WTC11 (cell line): ENCODE data around the gene PRKG2. TPM values are rescaled to one million over a fixed set of nuclear protein-coding genes. Genes with fewer than 3 reads are reported as not detected.

Experiments
- ATAC-seq: fragments of 200-7000 bp; cut with Tn5 transposase; 2 replicates; pipeline ENCODE4 v1.10.0; 2021; ENCODE audit warnings: mild to moderate bottlenecking, moderate library complexity
- CTCF ChIA-PET: fragments of 300-600 bp; sonication (Branson Sonifier 250); formaldehyde crosslinking; loops from one replicate; lab custom pipeline; 2021; ENCODE audit warnings: antibody characterized with exemption; lab: Charles Lee
- POLR2A ChIA-PET: fragments of 350-600 bp; sonication (Branson Sonifier 250); formaldehyde crosslinking; loops from one replicate; lab custom pipeline; 2021; ENCODE audit warnings: antibody characterized with exemption; lab: Charles Lee
- DNase-seq: peaks from one replicate; pipeline ENCODE4 v3.0.0; 2021; ENCODE audit warnings: low spot score
- H3K27ac Mint-ChIP-seq: 2 replicates; pipeline ENCODE4 v1.8.0; 2021; ENCODE audit warnings: mixed read lengths
- H3K27me3 Mint-ChIP-seq: 2 replicates; pipeline ENCODE4 v1.8.0; 2021; ENCODE audit warnings: low read depth, mild to moderate bottlenecking, moderate library complexity, mixed read lengths
- H3K36me3 Mint-ChIP-seq: 2 replicates; pipeline ENCODE4 v1.8.0; 2021; ENCODE audit warnings: mixed read lengths
- H3K4me1 Mint-ChIP-seq: 2 replicates; pipeline ENCODE4 v1.8.0; 2022; ENCODE audit warnings: mixed read lengths
- H3K4me3 Mint-ChIP-seq: 2 replicates; pipeline ENCODE4 v1.8.0; 2021; ENCODE audit warnings: mild to moderate bottlenecking, moderate library complexity, mixed read lengths
- H3K9me3 Mint-ChIP-seq: 2 replicates; pipeline ENCODE4 v1.8.0; 2021; ENCODE audit warnings: mixed read lengths
- CBFB ChIP-seq: sonication (generic); formaldehyde crosslinking; IDR thresholded peaks from 2 replicates; pipeline ENCODE4 v1.8.1; 2022; ENCODE audit warnings: mild to moderate bottlenecking, low read depth, missing genetic modification reagents
- CREB1 ChIP-seq: sonication (generic); formaldehyde crosslinking; IDR thresholded peaks from 2 replicates; pipeline ENCODE4 v1.8.0; 2023; ENCODE audit warnings: mild to moderate bottlenecking, missing genetic modification reagents
- ELF4 ChIP-seq: sonication (generic); formaldehyde crosslinking; IDR thresholded peaks from 2 replicates; pipeline ENCODE4 v1.8.1; 2022; ENCODE audit warnings: low read depth, mild to moderate bottlenecking, moderate library complexity, missing genetic modification reagents
- HMGXB4 ChIP-seq: sonication (generic); formaldehyde crosslinking; IDR thresholded peaks from 2 replicates; pipeline ENCODE4 v1.8.1; 2023; ENCODE audit warnings: mild to moderate bottlenecking, moderate library complexity, missing genetic modification reagents
- NFE2L1 ChIP-seq: sonication (generic); formaldehyde crosslinking; IDR thresholded peaks from 2 replicates; pipeline ENCODE4 v1.8.1; 2023; ENCODE audit warnings: missing genetic modification reagents
- SMAD4 ChIP-seq: sonication (generic); formaldehyde crosslinking; IDR thresholded peaks from 2 replicates; pipeline ENCODE4 v1.8.0; 2022; ENCODE audit warnings: mild to moderate bottlenecking, missing genetic modification reagents
- SP1 ChIP-seq: sonication (generic); formaldehyde crosslinking; conservative IDR thresholded peaks from 2 replicates; pipeline ENCODE4 v1.8.1; 2022; ENCODE audit warnings: missing genetic modification reagents
- ZNF671 ChIP-seq: fragments of 250-450 bp; sonication (Bioruptor Pico); IDR thresholded peaks from 2 replicates; pipeline ENCODE4 v1.8.0; 2021; ENCODE audit warnings: mild to moderate bottlenecking
- total RNA-seq: library from RNA; stranded (reverse); gene quantifications from 3 replicates; pipeline ENCODE4 v1.2.3, GENCODE V29; 2021
- TF ChIP-seq, protein P1 (sequence below): sonication (generic); formaldehyde crosslinking; IDR thresholded peaks from 2 replicates; pipeline ENCODE4 v1.8.1; 2022; ENCODE audit warnings: low read depth, missing genetic modification reagents, borderline replicate concordance
- TF ChIP-seq, protein P2 (sequence below): fragments of 200-600 bp; IDR thresholded peaks from 2 replicates; pipeline ENCODE4 v1.8.0; 2022; ENCODE audit warnings: antibody characterized with exemption
- TF ChIP-seq, protein P3 (sequence below): sonication (generic); formaldehyde crosslinking; IDR thresholded peaks from 2 replicates; pipeline ENCODE4 v1.8.0; 2023; ENCODE audit warnings: mild to moderate bottlenecking, missing genetic modification reagents
- TF ChIP-seq, protein P4 (sequence below): sonication (generic); formaldehyde crosslinking; IDR thresholded peaks from 2 replicates; pipeline ENCODE4 v1.8.0; 2022; ENCODE audit warnings: mild to moderate bottlenecking, missing genetic modification reagents

PRKG2 gene
- total RNA-seq, 1 experiment from 2014 or later: 2.7 TPM

DNA sequence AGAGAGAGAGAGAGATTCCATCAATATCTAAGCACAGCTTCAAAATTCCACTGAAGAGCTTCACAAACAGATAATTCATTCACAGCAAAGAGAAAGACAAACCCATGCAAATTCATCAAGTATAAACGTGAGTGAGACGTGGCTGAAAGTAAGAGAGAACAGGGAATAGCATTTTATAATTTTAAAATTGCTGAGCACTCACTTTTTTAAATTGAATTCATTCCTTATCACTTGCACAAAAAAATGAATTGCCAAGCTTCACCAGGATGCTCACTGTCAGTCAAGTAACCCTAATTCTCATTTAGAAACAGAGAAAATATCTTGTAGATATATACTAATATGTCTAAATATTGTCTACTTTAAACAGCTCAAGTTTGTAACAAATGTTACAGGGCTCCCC lies 144.0 kb downstream of the PRKG2 start:
- Mint-ChIP-seq H3K4me3 (no peak overlapping the region), H3K4me1 (no peaks in the 10 kb centered on the region; the same call in 1 of the 2 replicates), H3K36me3 (no peaks in the 10 kb centered on the region), H3K9me3 (no peaks in the 10 kb centered on the region), H3K27me3 (no peaks in the 10 kb centered on the region), H3K27ac (no peak overlapping the region)
- no peak for DNase-seq
- TF ChIP-seq ZNF671 (CRISPR knock-in tag): no peak
- ChIA-PET CTCF (interaction anchor here (1.6 to 3.2 kb wide), 4 partner anchors 189 to 305 kb away, joined by 3 to 52 read pairs (median 19); no protein-coding TSS in a partner anchor), POLR2A (no interaction called here)
- ATAC-seq: no peak

- DNase-seq (peak; percentile 74), ATAC-seq (peak; percentile 99)
- Mint-ChIP-seq H3K27ac (no peak overlapping the region), H3K27me3 (no peaks in the 10 kb centered on the region), H3K36me3 (no peaks in the 10 kb centered on the region), H3K4me3 (no peak overlapping the region), H3K9me3 (no peaks in the 10 kb centered on the region), H3K4me1 (no peaks in the 10 kb centered on the region; the same call in 1 of the 2 replicates)
- ChIA-PET CTCF (interaction anchor here (0.5 to 3.2 kb wide), 24 partner anchors 8 to 707 kb away, joined by 3 to 52 read pairs (median 4); partner anchors contain the start of genes BMP3 and PRKG2), POLR2A (interaction anchor here (1.1 to 1.4 kb wide), 2 partner anchors 282 to 309 kb away, joined by 3 read pairs; no protein-coding TSS in a partner anchor)
- TF ChIP-seq ZNF671 (CRISPR knock-in tag): no peak
- TF ChIP-seq, protein P1, sequence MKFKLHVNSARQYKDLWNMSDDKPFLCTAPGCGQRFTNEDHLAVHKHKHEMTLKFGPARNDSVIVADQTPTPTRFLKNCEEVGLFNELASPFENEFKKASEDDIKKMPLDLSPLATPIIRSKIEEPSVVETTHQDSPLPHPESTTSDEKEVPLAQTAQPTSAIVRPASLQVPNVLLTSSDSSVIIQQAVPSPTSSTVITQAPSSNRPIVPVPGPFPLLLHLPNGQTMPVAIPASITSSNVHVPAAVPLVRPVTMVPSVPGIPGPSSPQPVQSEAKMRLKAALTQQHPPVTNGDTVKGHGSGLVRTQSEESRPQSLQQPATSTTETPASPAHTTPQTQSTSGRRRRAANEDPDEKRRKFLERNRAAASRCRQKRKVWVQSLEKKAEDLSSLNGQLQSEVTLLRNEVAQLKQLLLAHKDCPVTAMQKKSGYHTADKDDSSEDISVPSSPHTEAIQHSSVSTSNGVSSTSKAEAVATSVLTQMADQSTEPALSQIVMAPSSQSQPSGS: no peak
- TF ChIP-seq ELF4 (CRISPR knock-in tag): no peak
- TF ChIP-seq CBFB (CRISPR knock-in tag): no peak
- TF ChIP-seq, protein P2, sequence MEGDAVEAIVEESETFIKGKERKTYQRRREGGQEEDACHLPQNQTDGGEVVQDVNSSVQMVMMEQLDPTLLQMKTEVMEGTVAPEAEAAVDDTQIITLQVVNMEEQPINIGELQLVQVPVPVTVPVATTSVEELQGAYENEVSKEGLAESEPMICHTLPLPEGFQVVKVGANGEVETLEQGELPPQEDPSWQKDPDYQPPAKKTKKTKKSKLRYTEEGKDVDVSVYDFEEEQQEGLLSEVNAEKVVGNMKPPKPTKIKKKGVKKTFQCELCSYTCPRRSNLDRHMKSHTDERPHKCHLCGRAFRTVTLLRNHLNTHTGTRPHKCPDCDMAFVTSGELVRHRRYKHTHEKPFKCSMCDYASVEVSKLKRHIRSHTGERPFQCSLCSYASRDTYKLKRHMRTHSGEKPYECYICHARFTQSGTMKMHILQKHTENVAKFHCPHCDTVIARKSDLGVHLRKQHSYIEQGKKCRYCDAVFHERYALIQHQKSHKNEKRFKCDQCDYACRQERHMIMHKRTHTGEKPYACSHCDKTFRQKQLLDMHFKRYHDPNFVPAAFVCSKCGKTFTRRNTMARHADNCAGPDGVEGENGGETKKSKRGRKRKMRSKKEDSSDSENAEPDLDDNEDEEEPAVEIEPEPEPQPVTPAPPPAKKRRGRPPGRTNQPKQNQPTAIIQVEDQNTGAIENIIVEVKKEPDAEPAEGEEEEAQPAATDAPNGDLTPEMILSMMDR: peak; percentile 83
- TF ChIP-seq CREB1: no peak
- 0 out of 2 replicates have a peak, but pooled peaks have one; percentile 43 for TF ChIP-seq SP1 (CRISPR knock-in tag)
- no peak for TF ChIP-seq SMAD4 (CRISPR knock-in tag)
These were observed 145.2 kb downstream of the PRKG2 start for GRCh38 chr4:81069706-81070331.

- no peaks in the 10 kb centered on the region for H3K27me3 Mint-ChIP-seq
- CTCF ChIA-PET: interaction anchor here (0.5 kb wide), 1 partner anchor 845 kb away, joined by 3 read pairs; no protein-coding TSS in a partner anchor
- ATAC-seq: no peak
- POLR2A ChIA-PET: no interaction called here
- H3K27ac Mint-ChIP-seq: no peak overlapping the region
- H3K4me1 Mint-ChIP-seq: peaks cover 6% of the 10 kb centered on the region
- TF ChIP-seq NFE2L1: no peak
- TF ChIP-seq HMGXB4 (CRISPR knock-in tag): no peak
- TF ChIP-seq, protein P3, sequence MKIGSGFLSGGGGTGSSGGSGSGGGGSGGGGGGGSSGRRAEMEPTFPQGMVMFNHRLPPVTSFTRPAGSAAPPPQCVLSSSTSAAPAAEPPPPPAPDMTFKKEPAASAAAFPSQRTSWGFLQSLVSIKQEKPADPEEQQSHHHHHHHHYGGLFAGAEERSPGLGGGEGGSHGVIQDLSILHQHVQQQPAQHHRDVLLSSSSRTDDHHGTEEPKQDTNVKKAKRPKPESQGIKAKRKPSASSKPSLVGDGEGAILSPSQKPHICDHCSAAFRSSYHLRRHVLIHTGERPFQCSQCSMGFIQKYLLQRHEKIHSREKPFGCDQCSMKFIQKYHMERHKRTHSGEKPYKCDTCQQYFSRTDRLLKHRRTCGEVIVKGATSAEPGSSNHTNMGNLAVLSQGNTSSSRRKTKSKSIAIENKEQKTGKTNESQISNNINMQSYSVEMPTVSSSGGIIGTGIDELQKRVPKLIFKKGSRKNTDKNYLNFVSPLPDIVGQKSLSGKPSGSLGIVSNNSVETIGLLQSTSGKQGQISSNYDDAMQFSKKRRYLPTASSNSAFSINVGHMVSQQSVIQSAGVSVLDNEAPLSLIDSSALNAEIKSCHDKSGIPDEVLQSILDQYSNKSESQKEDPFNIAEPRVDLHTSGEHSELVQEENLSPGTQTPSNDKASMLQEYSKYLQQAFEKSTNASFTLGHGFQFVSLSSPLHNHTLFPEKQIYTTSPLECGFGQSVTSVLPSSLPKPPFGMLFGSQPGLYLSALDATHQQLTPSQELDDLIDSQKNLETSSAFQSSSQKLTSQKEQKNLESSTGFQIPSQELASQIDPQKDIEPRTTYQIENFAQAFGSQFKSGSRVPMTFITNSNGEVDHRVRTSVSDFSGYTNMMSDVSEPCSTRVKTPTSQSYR (CRISPR knock-in tag): no peak
- TF ChIP-seq, protein P4, sequence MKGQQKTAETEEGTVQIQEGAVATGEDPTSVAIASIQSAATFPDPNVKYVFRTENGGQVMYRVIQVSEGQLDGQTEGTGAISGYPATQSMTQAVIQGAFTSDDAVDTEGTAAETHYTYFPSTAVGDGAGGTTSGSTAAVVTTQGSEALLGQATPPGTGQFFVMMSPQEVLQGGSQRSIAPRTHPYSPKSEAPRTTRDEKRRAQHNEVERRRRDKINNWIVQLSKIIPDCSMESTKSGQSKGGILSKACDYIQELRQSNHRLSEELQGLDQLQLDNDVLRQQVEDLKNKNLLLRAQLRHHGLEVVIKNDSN (CRISPR knock-in tag): no peak
- no peak overlapping the region for H3K4me3 Mint-ChIP-seq
- H3K9me3 Mint-ChIP-seq: no peaks in the 10 kb centered on the region
- no peak for DNase-seq
- H3K36me3 Mint-ChIP-seq: no peaks in the 10 kb centered on the region
These were observed 149.6 kb downstream of the PRKG2 start for GRCh38 chr4:81065446-81065845.
